NCI-H2107 (cell line): ENCODE results near the gene MAPKAPK3.
"Not testable (repeated sequence)": the region's sequence is repeated elsewhere in the genome, so short reads cannot be mapped to it uniquely, and the experiment has no call there.

Experiments used
- DNase-seq: peaks from one replicate; lab custom pipeline; 2025; lab: John Stamatoyannopoulos, UW

The MAPKAPK3 gene

DNA sequence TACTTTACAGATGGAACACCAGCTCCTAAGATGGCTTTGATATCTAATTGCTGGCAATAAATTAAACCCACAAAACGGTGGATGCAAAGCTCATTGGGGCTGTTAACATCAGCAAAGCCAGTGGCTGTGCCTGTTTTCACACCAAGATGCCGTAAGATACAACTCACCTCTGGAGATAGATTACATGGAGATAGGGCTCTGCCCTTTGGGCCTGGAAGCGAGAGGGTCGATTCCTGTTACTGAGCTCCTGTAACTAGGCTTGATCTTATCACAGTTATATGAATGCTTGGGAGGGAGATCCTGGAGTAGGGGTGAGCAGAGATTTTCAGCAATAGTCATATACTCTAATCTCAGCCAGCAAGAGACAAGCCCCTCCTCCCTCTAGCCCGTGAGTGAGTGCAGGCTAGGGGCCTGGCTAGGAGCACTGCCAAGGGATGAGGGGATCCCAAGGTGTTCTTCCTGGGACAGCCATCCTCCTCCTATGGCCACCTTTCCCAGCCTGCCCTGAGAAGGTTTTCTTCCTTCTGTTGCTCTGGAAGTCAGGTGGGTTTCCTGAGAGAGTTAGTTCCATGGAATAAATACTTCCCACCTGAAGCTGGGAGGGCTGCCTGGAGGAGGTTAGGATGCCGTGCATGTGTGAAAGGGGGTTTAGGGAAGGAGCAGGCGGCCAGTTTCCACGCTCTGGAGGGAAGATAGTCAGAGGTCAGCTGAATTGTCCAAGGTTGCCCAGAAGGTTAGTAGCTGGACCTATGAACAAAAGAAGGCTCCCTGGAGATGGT lies 39.7 kb downstream of the MAPKAPK3 start:
- DNase-seq: no peak

DNA sequence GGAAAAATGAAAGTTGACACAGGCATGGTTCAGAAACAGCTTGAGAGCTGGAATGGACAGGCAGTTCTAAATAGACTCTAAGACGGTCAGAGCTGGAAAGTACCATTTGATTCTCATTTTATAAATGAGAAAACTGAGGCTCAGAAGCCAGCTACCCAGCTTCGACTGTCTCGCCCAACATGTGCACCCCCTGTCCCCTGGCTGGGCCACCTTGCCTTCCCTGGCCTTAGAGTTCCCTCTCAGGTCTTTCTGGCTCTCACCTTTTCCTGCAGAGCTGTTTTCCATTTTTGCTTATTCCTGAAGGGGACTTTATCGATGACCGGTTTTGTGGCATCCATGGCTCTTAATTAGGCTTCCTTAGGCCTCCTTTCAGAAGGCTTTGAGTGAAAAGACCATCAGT lies 40.5 kb downstream of the MAPKAPK3 start:
- DNase-seq: no peak

DNA sequence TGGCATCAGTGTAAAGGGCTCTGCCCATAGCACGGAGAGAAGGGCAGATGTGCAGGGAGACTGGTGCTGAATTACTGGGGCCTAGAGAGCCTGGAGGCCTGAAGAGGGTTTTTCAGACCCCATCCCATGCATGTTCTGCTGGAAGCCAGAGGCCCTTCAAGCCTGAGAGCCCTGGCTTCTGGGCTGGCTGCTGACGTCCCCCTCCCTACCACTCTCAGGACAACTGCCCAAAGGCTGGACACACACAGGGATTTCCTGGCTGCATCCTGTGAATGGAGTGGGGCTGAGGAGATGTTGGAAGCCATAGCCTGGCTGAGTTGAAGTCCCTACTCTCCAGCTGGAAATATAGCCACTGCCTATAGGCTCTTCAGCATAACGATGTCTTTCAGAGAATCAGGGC lies 40.9 kb downstream of the MAPKAPK3 start:
- DNase-seq: no peak

DNA sequence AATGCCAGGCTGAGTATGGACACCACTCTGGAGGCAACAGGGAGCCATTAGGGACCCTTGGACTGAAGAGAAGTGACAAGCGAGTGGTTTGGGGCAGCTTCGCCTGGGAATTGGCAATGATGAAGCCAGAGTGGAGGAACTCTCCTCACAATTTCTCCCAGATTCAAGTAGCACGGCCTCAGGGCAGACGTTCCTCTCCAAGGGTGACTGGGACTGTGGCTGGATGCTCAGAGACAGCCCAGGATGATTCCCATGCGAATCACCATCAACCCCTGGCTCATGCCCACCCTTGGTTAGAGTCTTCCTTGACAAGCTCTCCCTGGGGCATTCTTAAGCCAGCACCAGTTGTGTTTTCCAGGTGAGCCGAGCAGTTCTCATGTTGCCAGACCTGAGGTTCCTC lies 41.5 kb downstream of the MAPKAPK3 start:
- DNase-seq: no peak

DNA sequence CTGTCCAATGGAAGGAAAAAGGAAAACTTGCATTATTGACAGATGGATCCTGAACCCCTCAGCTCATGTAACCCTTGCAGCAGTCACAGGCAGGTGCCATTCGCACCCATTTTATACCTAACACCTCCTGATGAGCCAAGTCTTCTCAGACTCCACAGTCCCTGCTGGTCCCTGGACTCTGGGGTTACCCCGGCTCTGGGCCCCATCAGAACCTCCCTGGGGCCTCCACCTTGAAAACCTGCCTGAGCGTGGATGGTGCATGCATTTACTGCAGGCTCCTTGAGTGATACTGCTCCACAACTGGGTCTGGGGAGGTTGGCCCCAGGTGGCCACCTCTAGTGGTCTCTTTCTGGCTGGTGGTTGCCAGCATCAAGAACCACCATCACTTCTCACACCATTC lies 41.9 kb downstream of the MAPKAPK3 start:
- DNase-seq: no peak

DNA sequence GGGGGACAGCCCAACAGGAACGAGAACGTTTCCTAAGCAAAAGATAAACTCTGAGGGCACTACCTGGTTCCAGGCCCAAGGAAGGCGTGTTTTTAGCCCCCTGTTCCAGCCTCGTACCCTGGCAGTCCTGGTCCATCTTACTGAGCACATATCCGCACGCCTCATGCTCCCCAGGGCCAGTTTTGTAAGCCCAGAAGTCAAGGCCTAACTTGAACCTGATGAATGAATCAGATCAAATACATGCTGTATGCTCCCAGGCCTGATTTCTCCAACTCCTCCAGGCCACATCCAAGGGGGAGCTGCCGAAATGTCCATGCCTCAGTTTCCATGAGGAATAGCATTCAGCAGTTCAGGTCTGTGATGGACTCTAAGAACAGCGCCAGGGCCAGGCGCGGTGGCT lies 43.4 kb downstream of the MAPKAPK3 start:
- DNase-seq: no peak

DNA sequence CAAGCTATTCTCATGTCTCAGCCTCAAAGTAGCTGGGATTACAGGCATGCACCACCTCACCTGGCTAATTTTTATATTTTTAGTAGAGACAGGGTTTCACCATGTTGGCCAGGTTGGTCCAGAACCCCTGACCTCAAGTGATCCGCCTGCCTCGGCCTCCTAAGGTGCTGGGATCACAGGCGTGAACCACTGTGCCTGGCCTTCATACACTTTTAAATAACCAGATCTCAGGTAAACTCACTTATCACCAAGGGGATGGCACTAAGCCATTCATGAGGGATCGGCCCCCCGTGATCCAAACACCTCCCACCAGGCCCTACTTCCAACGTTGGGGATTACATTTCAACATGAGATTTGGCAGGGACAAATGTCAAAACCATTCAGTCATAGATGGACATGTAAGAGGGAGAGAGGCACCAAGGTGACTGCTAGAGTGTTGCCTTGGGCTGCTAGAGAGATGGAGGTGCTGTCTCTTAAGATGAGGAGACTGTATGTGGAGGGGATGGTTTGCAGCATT lies 44.4 kb downstream of the MAPKAPK3 start:
- DNase-seq: no peak

DNA sequence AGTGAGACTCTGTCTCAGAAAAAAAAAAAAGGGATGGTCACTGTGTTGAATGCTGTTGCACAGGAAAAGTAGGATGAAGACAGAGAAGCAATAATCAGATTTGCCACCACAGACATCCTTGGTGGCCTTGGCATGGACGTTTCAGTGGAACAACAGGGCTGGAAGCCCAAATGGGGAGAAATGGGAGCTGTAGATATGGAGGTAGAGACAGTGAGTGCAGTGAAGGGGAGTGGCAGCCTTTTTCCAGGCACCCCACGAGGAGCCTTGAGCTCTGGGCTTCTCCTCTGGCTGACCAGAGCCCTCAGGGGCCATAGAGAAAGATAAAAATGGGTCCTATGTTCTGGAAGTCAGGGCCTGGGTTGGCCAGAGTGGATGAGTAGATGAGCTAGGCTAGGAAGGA lies 45.5 kb downstream of the MAPKAPK3 start:
- DNase-seq: no peak

DNA sequence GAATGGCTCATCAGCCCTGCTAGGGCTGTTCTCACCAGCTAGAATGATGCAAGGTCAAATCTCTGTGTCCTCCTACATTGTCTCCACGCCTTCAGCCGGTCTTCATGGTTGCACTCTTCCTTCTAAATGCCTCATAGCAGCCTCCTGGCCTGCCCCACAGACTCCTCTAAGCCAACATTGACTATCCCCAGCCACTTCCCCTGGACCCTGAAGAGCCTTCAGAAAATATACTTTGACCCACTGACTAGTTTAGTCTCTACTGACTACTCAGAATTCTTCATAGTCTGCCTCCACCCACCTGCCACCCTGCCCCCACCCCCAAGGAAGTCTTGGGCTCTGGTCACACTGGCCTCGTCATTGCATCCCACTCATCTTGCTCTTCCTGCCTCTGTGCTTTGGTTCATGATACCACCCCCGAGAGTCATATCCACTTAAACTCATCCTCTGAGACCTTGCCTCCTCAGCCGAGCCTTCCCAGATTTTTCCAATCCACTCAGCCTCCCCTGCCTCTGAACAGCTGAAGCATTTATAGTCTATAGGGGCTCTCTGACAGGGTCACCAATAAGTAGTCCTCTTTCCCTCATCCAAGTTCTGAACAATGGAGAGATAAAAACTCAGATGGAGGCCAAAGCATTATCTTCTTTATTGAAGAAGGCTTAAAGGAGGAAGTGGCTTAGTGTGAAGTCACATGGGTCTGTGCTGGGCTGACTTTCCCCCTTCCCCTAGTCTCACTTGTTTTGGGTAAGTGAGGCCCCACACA lies 48.3 kb downstream of the MAPKAPK3 start:
- DNase-seq: no peak

DNA sequence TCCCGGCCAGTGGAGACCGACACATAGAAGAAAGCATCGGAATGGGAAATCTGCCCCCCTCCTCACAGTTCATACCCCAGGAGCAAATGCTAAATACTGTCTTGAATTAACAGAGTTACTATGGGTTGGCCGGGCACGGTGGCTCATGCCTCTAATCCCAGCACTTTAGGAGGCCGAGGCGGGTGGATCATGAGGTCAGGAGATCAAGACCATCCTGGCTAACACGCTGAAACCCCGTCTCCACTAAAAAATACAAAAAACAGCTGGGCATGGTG lies 48.8 kb downstream of the MAPKAPK3 start:
- not testable (repeated sequence) for DNase-seq

DNA sequence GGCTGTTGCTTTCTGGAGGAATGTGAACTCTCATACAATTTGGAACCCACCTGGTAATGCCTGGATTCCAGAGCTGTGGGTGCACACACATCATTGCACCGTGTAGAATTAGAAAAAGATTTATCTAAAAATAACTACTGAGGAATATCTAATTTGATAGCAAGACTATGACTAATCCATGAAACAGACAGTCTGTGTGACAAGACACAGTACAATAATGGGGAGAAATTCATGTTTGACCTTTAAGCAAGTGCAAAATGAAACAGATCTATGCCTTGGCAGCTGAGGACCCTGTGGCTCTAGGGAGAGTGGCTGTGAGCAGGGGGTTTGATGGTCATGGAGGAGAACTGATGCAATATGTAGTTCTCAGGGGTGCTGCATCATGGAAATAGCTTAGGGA lies 49.9 kb downstream of the MAPKAPK3 start:
- no peak for DNase-seq

DNA sequence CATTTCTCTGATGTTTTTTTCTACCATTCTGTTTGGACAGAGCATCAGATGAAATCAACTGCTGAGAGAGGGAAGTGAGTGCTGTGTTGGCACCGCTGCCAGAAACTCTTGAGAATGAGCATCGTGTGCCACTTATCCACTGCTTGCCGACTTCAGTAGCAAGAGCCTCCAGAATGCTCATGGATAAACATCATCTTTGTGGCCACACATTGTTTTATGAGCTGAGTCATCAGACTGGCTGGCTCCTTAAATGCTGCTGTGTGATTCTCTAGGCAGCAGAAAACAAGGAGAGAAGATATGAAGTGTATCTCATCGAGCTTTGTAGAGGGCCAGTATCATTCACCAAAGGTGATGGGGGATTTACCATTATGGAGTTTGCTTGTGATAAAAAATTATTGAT lies 54.4 kb downstream of the MAPKAPK3 start:
- no peak for DNase-seq

DNA sequence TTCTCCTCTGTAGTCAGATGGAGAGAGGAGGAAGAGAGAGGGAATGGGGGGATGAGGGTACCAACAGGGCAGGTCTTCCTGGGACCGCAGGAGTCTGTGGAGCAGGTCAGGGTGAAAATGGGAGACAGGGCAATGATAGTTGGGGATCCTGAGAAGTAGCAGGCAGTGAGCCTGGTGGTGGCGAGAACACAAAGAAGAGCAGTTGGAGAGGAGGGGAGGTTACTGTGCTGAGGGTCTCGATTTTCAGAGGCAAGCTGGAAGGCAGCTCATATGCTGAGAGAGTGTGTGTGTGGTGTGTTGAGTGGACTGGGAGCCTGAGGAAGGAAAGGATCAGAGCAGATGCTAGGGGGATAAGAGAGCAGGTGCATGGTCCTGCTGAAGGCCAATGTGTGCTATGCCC lies 55.7 kb downstream of the MAPKAPK3 start:
- no peak for DNase-seq

DNA sequence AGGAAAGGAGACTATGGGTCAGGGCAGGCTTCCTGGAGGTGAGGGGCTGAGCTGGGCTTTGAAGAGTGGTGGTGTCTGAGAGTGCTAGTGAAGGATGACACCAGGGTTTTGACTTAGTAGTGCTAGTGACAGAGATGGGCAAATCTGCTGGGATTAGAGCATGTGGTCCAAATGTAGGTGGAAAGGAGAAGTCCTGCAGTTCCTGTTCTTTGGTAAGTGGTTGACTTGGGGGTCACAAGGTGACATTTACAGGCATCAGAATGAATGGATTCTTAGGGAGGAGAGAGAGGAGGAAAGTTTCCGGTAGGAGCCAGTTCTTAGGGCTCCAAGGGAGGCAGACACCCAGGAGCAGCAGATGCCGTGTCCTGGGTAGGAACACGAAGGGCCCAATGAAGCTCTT lies 57.0 kb downstream of the MAPKAPK3 start:
- no peak for DNase-seq

DNA sequence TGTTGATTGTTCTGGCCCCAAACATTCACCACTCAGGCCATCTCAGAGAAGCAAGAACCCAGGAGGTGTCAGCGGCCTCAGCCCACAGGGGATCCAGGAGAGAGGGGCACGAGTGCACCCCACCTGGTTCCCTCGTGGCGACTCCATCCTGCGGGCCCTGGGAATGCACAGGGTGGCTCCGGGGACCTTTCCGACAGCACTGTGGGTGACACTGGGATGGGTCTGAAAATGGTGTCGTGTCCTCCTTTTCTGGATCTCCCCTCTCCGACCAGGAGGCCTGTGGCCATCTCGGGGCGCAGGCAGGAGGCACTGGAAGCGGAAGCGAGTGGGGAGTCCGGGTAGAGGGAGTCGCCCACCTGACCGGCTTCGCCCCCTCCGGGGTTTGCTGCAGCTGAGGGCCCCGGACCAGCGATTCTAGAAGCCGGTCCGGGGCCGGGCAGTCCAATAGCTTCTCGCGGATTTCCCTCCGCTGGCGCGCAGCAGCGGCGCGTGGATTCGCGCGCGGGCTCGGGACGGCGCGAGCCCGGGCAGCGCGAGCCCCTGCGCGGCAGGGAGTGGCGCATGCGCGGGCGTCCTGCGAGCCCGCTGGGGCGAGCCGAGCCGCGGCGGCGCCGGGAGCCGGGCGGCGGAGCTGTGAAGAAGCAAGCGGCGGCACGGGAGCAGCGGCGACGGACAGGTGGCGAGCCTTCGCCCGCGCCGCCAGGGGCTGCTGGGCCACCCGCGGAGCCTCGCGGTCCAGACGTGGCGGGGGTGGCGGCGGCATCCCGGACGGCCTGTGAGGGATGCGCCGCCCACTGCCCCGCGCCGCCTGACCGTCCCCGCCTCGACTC lies 57.6 kb downstream of the MAPKAPK3 start, which contains the start of gene DOCK3:
DOCK3 (plus strand) TSS at position 579 of the 830 bp plus-strand sequence. CDS start 337 bp downstream, outside the sequence.
- DNase-seq: no peak

DNA sequence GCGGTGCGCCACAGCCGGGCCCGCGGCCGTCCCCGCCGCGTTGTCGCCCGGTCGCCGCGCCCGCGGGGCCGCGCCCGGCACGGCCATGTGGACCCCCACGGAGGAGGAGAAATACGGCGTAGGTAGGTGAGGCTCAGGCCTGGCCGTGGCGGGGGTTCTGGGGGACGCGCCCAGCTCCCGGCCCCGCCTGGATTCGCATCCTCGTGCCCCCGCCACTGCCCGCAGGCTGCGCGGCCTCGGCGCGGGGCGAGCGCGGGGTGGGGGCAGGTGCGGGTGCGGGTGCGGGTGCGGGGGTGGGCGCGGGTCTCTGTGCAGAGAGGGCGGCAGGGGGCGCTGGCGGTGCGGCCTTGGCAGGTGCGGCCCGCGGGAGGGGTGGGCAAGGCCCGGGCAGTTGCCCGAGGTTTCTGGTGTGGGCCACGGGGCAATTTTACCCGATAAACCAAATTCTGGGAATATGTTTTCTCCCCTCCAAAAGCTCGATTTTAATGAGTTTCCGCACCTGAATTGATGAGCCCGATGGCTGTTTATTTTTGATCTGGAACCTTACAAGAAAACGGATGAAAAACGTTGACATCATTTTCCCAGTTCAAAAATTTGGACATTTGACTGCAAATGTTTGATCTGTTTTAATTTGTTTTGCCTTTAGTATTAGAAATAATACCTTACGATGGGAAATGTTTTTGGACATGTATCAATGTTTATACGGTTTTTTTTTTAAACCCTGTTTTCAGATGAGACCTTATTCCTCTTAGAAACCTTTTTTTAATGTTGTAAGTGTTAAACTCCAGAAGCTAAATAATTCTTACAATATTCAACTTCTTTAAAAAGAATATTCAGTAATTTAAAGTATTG lies 58.5 kb downstream of the MAPKAPK3 start:
- no peak for DNase-seq

DNA sequence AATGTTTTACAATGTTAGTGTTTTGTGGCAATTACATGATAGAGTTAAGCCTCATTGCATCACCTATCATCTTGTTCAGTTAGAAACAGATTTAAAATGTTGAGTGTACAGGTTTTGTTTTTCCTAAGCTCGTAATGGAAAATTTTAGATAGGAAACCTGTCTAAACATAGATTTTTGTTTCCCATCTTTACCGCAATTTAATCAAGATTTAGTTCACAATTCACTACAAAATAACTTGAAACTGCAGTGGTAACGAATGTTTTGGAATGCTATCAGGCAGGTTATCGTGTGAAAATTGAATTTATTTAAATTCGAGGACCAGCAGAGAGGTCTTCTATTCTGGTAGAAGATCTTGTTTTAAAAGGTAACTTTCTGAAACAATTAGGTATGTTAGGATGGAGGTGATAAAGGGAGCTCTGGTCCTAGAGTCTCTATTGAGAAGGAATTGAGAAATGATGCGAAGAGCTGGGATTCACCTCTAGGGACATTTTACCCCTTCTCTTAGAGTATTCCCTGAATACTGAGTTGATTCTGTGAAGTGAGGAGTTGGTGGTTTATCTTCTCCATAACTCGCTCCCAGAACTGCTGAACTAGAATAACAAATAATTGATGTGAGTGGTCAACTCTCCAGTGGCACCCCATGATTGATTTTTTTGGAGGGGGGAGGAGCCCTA lies 59.2 kb downstream of the MAPKAPK3 start:
- no peak for DNase-seq

DNA sequence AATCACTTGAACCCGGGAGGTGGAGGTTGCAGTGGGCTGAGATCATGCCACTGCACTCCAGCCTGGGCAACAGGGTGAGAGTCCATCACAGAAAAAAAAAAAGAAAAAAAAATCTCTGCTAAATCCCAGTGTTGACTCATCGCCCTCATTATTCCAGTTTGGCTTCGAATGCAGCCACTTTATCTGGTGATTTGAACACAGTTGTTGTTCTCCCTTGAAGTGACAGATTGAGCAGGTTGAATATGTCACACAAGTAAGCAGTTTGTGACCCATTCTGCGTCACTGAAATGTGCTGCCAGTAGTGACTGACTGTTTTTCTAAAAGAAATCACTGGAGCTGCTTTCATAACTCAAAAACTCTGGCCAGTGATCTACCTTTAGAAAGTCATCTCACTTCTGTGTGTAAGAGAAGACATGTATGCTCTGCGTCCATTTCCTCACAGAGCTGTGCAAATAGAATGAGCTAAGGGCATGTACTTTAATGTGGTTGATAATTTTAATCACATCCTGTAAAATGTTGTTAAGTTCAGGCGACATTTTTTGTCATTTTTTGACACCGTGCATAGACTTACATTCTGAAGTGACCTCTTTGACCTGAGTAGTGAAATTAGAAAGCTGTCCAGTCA lies 70.3 kb downstream of the MAPKAPK3 start:
- no peak for DNase-seq

DNA sequence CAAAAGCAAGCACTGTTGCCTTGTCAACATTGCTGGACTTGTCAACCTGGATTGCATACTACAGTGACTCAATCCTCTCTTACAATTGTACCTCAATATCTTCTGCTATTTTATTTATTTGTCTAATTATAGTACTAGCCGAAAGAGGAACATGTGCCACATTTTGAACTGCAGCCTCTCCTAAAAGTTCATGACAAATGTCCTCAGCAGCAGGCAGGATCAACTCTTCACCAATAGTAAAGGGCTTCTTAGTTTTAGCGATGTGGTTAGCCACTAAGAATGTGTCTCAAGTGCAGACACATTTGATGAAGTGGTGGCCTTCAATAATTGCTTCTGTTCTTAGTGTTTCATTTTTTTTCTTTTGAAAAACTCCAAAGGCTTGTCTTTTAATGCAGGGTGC lies 71.0 kb downstream of the MAPKAPK3 start:
- DNase-seq: no peak

DNA sequence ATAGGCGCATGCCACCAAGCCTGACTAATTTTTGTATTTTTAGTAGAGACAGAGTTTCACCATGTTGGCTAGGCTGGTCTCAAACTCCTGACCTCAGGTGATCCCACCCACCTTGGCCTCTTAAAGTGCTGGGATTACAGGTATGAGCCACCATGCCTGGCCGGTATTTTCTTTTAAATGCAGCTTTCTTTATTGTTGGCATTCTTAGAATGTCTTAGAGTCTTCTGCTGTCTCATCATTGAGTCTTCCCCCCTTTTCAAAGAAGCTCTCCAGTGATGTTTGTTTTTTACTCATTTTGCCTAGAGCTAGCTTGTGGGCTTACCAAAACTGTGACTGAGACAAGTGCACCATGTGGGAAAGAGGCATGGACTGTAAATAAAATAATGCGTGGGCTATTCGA lies 71.7 kb downstream of the MAPKAPK3 start:
- not testable (repeated sequence) for DNase-seq

DNA sequence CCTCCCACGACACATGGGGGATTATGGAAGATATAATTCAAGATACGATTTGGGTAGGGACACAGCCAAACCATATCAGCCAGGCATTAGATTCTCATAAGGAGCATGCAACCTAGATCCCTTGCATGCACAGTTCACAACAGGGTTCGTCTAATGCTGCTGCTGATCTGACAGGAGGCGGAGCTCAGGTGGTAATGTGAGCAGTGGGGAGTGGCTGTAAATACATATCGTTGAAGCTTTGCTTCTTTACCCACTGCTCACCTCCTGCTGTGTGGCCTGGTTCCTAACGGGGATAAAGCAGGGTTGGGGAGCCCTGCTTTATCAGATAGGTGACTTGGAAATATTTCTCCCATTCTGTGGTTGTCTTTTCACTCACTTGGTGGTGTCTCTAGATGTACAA lies 72.6 kb downstream of the MAPKAPK3 start:
- no peak for DNase-seq
